ENCODE measurements around the gene MAN1B1. TPM values are rescaled to one million over a fixed set of nuclear protein-coding genes. Genes with fewer than 3 reads are reported as not detected.

MAN1B1 gene
- total RNA-seq, 1 experiment from 2014 or later = 50.9 TPM

DNA sequence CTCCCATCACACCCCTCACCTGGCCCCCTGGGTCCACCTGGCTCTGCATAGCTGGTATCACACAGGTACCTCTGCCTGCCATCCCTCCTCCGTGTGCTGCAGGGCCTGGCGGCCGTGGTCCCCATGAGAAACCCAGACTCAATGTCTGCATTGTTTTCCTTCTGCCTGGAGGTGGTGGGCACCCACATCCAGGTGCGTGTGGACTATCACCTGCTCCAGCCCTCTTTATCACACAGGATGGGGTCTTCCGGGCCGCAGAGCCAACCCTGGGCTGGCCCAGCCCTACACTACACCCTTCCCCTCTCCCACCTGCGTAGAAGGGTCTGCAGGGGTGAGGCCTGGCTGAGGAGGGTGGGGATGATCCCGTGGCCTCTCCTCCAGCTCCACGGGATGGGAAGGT is 47.9 kb upstream of the MAN1B1 start:
- Histone ChIP-seq H3K27me3 (ENCODE audit: insufficient read depth, low read length) (no peaks in the 10 kb centered on the region), H4K20me1 (ENCODE audit: insufficient read depth) (no peaks in the 10 kb centered on the region), H3K27ac (ENCODE audit: low read depth, low read length) (no peak overlapping the region), H3K9me2 (ENCODE audit: insufficient read depth) (no peaks in the 10 kb centered on the region), H3K9me3 (ENCODE audit: control insufficient read depth in 1 of 2, insufficient read depth in 1 of 2, low read depth in 1 of 2, low read length in 2 of 2) (no peaks in the 10 kb centered on the region), H3K4me3 (replicated peaks in 1 of 2; ENCODE audit: low read depth in 1 of 2, low read length in 2 of 2) (no peak overlapping the region), H3K79me2 (ENCODE audit: insufficient read depth, low read length) (peaks cover 7% of the 10 kb centered on the region; the same call in 1 of the 2 replicates), H3K36me3 (ENCODE audit: control insufficient read depth in 1 of 2, insufficient read depth in 2 of 2, low read length in 2 of 2) (peaks cover 3 to 7% of the 10 kb centered on the region in 2 experiments; a peak in 2 of 4 replicates), H3K4me2 (ENCODE audit: low read length) (no peak overlapping the region), H3K4me1 (ENCODE audit: control insufficient read depth in 1 of 2, insufficient read depth in 2 of 2, low read length in 2 of 2) (peaks cover 11 to 21% of the 10 kb centered on the region in 2 experiments; a peak in 3 of 4 replicates), H3K9ac (ENCODE audit: low read length) (no peak overlapping the region), H2AFZ (ENCODE audit: low read depth, low read length, poor library complexity, severe bottlenecking) (no peak overlapping the region)
- CTCF ChIA-PET = interaction anchor here (1.4 kb wide), 1 partner anchor 10 kb away, joined by 5 read pairs; no protein-coding TSS in a partner anchor
- ATAC-seq (no peak), DNase-seq (ENCODE audit: low read depth, low spot score) (no peak)
- intact Hi-C loops (cut with micrococcal nuclease) = loop anchor here (5.0 kb wide), 1 partner anchor 197 kb away; the partner anchor contains the start of gene AJM1
- POLR2A ChIA-PET = no interaction called here
- no TSS peak for BruUV-seq (replicated peaks)
- RAD21 ChIA-PET (ENCODE audit: low non-redundant PET in 1 of 2, low total read pairs in 2 of 2, uncharacterized antibody in 2 of 2, unreplicated experiment in 2 of 2) = no interaction called here
- TF ChIP-seq POLR2A (IDR thresholded peaks at IDR 0.05; ENCODE audit: borderline replicate concordance, extremely low read depth, insufficient read depth, insufficient read length) (no peak), CEBPB (IDR thresholded peaks at IDR 0.05; ENCODE audit: low read depth) (no peak), RAD21 (IDR thresholded peaks at IDR 0.05; ENCODE audit: low read depth) (no peak)

DNA sequence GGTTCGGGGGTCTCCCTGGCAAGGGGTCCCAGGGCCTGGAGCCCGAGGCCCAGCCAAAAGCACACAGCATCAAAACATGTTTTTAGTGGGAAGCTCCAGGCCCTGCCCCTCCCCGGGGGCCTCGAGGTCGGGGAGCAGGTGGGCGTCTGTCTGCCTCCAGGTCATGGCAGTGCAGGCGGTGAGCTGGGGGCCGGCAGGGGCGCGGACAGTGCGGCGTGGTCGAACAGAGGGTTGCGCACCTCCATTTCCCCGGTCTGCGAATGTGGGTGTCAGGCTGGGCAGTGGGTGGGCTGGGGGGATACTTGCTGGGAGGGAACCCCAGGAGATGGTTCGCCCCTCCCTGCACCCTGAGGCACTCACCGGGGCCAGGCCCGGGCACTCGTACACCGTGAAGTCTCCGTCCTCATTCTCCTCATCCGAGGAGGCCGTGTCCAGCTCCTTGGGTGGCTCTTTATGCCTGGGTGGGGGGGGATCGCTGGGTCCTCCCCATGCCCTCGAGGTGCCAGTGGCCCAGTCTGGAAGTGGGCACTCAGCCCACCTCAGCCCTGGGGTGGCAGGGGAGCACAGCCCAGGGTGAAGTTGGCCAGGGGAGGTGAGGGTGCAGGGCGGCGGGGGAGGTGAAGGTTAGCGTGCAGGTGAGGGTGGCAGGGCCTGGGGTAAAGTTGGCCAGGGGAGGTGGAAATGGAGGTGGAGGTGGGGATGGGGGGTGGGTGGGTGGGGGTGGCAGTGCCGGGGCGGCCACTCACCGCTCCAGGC is 47.0 kb upstream of the MAN1B1 start:
- no peaks in the 10 kb centered on the region for H4K20me1 ChIP-seq (ENCODE audit: insufficient read depth)
- ChIA-PET CTCF (interaction anchor here (1.4 kb wide), 1 partner anchor 11 kb away, joined by 5 read pairs; no protein-coding TSS in a partner anchor), POLR2A (no interaction called here), RAD21 (ENCODE audit: low non-redundant PET in 1 of 2, low total read pairs in 2 of 2, uncharacterized antibody in 2 of 2, unreplicated experiment in 2 of 2) (no interaction called here)
- TSS peak; percentile 30 for BruUV-seq (replicated peaks)
- no peak overlapping the region for H3K9ac ChIP-seq (ENCODE audit: low read length)
- no peak overlapping the region for H3K4me2 ChIP-seq (ENCODE audit: low read length)
- H3K9me3 ChIP-seq (ENCODE audit: control insufficient read depth in 1 of 2, insufficient read depth in 1 of 2, low read depth in 1 of 2, low read length in 2 of 2) = no peaks in the 10 kb centered on the region
- DNase-seq (ENCODE audit: low read depth, low spot score) (no peak), ATAC-seq (no peak)
- intact Hi-C loops (cut with micrococcal nuclease) = loop anchor here (5.0 kb wide), 1 partner anchor 197 kb away; the partner anchor contains the start of gene AJM1
- no peaks in the 10 kb centered on the region for H3K9me2 ChIP-seq (ENCODE audit: insufficient read depth)
- H3K4me1 ChIP-seq (ENCODE audit: control insufficient read depth in 1 of 2, insufficient read depth in 2 of 2, low read length in 2 of 2) = peaks cover 14 to 24% of the 10 kb centered on the region in 2 experiments
- peaks cover 16% of the 10 kb centered on the region; the same call in 1 of the 2 replicates for H3K79me2 ChIP-seq (ENCODE audit: insufficient read depth, low read length)
- H3K36me3 ChIP-seq (ENCODE audit: control insufficient read depth in 1 of 2, insufficient read depth in 2 of 2, low read length in 2 of 2) = peaks cover 3 to 7% of the 10 kb centered on the region in 2 experiments; a peak in 2 of 4 replicates
- H2AFZ ChIP-seq (ENCODE audit: low read depth, low read length, poor library complexity, severe bottlenecking) = no peak overlapping the region
- H3K27me3 ChIP-seq (ENCODE audit: insufficient read depth, low read length) = no peaks in the 10 kb centered on the region
- no peak overlapping the region for H3K27ac ChIP-seq (ENCODE audit: low read depth, low read length)
- H3K4me3 ChIP-seq (replicated peaks in 1 of 2; ENCODE audit: low read depth in 1 of 2, low read length in 2 of 2) = no peak overlapping the region
- TF ChIP-seq SRF (IDR thresholded peaks at IDR 0.05; ENCODE audit: low read depth) (no peak), ZNF274 (IDR thresholded peaks at IDR 0.05; ENCODE audit: low read depth, low read length) (no peak), SP1 (IDR thresholded peaks at IDR 0.05; ENCODE audit: low read depth) (no peak), REST (IDR thresholded peaks at IDR 0.05; ENCODE audit: low read depth) (no peak), MAX (IDR thresholded peaks at IDR 0.05) (no peak), POLR2A (IDR thresholded peaks at IDR 0.05; ENCODE audit: borderline replicate concordance, extremely low read depth, insufficient read depth, insufficient read length) (no peak), EZH2 (IDR thresholded peaks at IDR 0.05) (no peak), ELF1 (IDR thresholded peaks at IDR 0.05; ENCODE audit: borderline replicate concordance, low read depth) (no peak), YY1 (IDR thresholded peaks at IDR 0.05; ENCODE audit: extremely low read depth, insufficient replicate concordance, low read depth, low read length) (no peak), EGR1 (IDR thresholded peaks at IDR 0.05; ENCODE audit: low read depth) (no peak)
- TF ChIP-seq, protein P1, sequence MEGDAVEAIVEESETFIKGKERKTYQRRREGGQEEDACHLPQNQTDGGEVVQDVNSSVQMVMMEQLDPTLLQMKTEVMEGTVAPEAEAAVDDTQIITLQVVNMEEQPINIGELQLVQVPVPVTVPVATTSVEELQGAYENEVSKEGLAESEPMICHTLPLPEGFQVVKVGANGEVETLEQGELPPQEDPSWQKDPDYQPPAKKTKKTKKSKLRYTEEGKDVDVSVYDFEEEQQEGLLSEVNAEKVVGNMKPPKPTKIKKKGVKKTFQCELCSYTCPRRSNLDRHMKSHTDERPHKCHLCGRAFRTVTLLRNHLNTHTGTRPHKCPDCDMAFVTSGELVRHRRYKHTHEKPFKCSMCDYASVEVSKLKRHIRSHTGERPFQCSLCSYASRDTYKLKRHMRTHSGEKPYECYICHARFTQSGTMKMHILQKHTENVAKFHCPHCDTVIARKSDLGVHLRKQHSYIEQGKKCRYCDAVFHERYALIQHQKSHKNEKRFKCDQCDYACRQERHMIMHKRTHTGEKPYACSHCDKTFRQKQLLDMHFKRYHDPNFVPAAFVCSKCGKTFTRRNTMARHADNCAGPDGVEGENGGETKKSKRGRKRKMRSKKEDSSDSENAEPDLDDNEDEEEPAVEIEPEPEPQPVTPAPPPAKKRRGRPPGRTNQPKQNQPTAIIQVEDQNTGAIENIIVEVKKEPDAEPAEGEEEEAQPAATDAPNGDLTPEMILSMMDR (IDR thresholded peaks at IDR 0.05 in 2 of 3, conservative IDR thresholded peaks at IDR 0.05 in 1 of 3; ENCODE audit: borderline replicate concordance in 1 of 3, insufficient read depth in 1 of 3, low read depth in 2 of 3, low read length in 2 of 3) = no peak

Measured in HCT116 (cell line).